Hepatocyte (in vitro differentiated cells): ENCODE results near the gene FAM76B.

Experiments
- CTCF ChIP-seq: fragments of 200-600 bp; sonication (generic); IDR thresholded peaks from 2 replicates; pipeline ENCODE4 v1.5.1; 2016; ENCODE audit warnings: antibody characterized with exemption, mild to moderate bottlenecking; ENCODE audit not compliant: poor library complexity
- EZH2 ChIP-seq: fragments of 200-600 bp; sonication (generic); IDR thresholded peaks from 2 replicates; pipeline ENCODE4 v1.6.1; 2016; ENCODE audit warnings: antibody characterized with exemption, mild to moderate bottlenecking, borderline replicate concordance
- EZH2phosphoT487 ChIP-seq: fragments of 200-600 bp; sonication (generic); IDR thresholded peaks from one replicate; pipeline ENCODE4 v1.6.1; 2018; ENCODE audit warnings: antibody characterized with exemption, mild to moderate bottlenecking, low read depth, moderate library complexity; ENCODE audit not compliant: unreplicated experiment, severe bottlenecking

- no peak for TF ChIP-seq EZH2
- no peak for TF ChIP-seq CTCF
- TF ChIP-seq EZH2phosphoT487 = no peak
These were observed 27.0 kb downstream of the FAM76B start for GRCh38 chr11:95762534-95762933.
